Activated B cell treated with CpG ODN at 0.5 μM for 24 hours (primary cell): ENCODE data around the gene MYLK. TPM values are rescaled to one million over a fixed set of nuclear protein-coding genes. Genes with fewer than 3 reads are reported as not detected.
"Not testable (repeated sequence)": the region's sequence is repeated elsewhere in the genome, so short reads cannot be mapped to it uniquely, and the experiment has no call there.

Source experiments
- ATAC-seq: fragments of 200-7000 bp; cut with Tn5 transposase; one replicate; pipeline ENCODE4 v1.10.0; 2021; ENCODE audit warnings: low read depth, mild to moderate bottlenecking, moderate library complexity
- CTCF ChIA-PET: fragments of 350-600 bp; sonication (Branson Sonifier 250); formaldehyde crosslinking; loops from one replicate; lab custom pipeline; 2021; ENCODE audit warnings: antibody characterized with exemption; lab: Charles Lee
- POLR2A ChIA-PET: fragments of 350-600 bp; sonication (Branson Sonifier 250); formaldehyde crosslinking; loops from one replicate; lab custom pipeline; 2021; ENCODE audit warnings: antibody characterized with exemption; lab: Charles Lee
- DNase-seq: peaks from one replicate; pipeline ENCODE4 v3.0.0; 2022
- H3K27ac Mint-ChIP-seq: one replicate; pipeline ENCODE4 v1.8.0; 2020; ENCODE audit warnings: mixed read lengths
- H3K27me3 Mint-ChIP-seq: one replicate; pipeline ENCODE4 v1.8.0; 2021; ENCODE audit warnings: mixed read lengths
- H3K36me3 Mint-ChIP-seq: one replicate; pipeline ENCODE4 v1.8.0; 2021; ENCODE audit warnings: low read depth, mixed read lengths
- H3K4me1 Mint-ChIP-seq: one replicate; pipeline ENCODE4 v1.8.0; 2021; ENCODE audit warnings: mixed read lengths
- H3K4me3 Mint-ChIP-seq: one replicate; pipeline ENCODE4 v1.8.0; 2020; ENCODE audit warnings: mild to moderate bottlenecking, mixed read lengths
- H3K9me3 Mint-ChIP-seq: one replicate; pipeline ENCODE4 v1.8.0; 2020; ENCODE audit warnings: mixed read lengths
- intact Hi-C: fragments of 100-400 bp; cut with micrococcal nuclease; formaldehyde crosslinking; loops from one replicate; pipeline ENCODE4 v1.15.1; 2024
- total RNA-seq: library from RNA; stranded (reverse); gene quantifications from 2 replicates; pipeline ENCODE4 v1.2.3, GENCODE V29; 2022
- TF ChIP-seq, protein P1 (sequence below): fragments of 200-600 bp; IDR thresholded peaks from one replicate; pipeline ENCODE4 v1.8.0; 2022; ENCODE audit warnings: antibody characterized with exemption, mild to moderate bottlenecking

MYLK gene
- total RNA-seq, 1 donor from 2014 or later = not detected

- H3K27me3 Mint-ChIP-seq = no peaks in the 10 kb centered on the region
- no peaks in the 10 kb centered on the region for H3K36me3 Mint-ChIP-seq
- DNase-seq (no peak), ATAC-seq (no peak)
- TF ChIP-seq, protein P1, sequence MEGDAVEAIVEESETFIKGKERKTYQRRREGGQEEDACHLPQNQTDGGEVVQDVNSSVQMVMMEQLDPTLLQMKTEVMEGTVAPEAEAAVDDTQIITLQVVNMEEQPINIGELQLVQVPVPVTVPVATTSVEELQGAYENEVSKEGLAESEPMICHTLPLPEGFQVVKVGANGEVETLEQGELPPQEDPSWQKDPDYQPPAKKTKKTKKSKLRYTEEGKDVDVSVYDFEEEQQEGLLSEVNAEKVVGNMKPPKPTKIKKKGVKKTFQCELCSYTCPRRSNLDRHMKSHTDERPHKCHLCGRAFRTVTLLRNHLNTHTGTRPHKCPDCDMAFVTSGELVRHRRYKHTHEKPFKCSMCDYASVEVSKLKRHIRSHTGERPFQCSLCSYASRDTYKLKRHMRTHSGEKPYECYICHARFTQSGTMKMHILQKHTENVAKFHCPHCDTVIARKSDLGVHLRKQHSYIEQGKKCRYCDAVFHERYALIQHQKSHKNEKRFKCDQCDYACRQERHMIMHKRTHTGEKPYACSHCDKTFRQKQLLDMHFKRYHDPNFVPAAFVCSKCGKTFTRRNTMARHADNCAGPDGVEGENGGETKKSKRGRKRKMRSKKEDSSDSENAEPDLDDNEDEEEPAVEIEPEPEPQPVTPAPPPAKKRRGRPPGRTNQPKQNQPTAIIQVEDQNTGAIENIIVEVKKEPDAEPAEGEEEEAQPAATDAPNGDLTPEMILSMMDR = no peak
- no peak overlapping the region for H3K4me3 Mint-ChIP-seq
- H3K4me1 Mint-ChIP-seq = no peaks in the 10 kb centered on the region
- no peak overlapping the region for H3K27ac Mint-ChIP-seq
- ChIA-PET CTCF (no interaction called here), POLR2A (no interaction called here)
- H3K9me3 Mint-ChIP-seq = no peaks in the 10 kb centered on the region
- intact Hi-C loops = no loop called here
Observed at GRCh38 chr3:123907720-123908119, 23.6 kb upstream of the MYLK start.

- intact Hi-C loops = no loop called here
- ChIA-PET CTCF (no interaction called here), POLR2A (no interaction called here)
- Mint-ChIP-seq H3K9me3 (no peaks in the 10 kb centered on the region), H3K27ac (no peak overlapping the region), H3K27me3 (no peaks in the 10 kb centered on the region), H3K36me3 (no peaks in the 10 kb centered on the region), H3K4me1 (peaks cover 2% of the 10 kb centered on the region), H3K4me3 (no peak overlapping the region)
- DNase-seq = no peak
- no peak for ATAC-seq
- TF ChIP-seq, protein P1 = no peak
Observed at GRCh38 chr3:123899300-123899865, 15.3 kb upstream of the MYLK start.

GRCh38 chr3:123893012-123893411, 8.9 kb upstream of the MYLK start:
- Mint-ChIP-seq H3K36me3 (no peaks in the 10 kb centered on the region), H3K4me1 (peaks cover 2% of the 10 kb centered on the region), H3K27ac (no peak overlapping the region), H3K9me3 (peaks cover 16% of the 10 kb centered on the region), H3K4me3 (no peak overlapping the region), H3K27me3 (peaks cover 9% of the 10 kb centered on the region)
- ChIA-PET POLR2A (no interaction called here), CTCF (no interaction called here)
- DNase-seq = no peak
- intact Hi-C loops = no loop called here
- TF ChIP-seq, protein P1 = no peak
- ATAC-seq = no peak

- Mint-ChIP-seq H3K27ac (no peak overlapping the region), H3K36me3 (no peaks in the 10 kb centered on the region), H3K9me3 (peaks cover 16% of the 10 kb centered on the region), H3K27me3 (peaks cover 10% of the 10 kb centered on the region), H3K4me1 (peaks cover 2% of the 10 kb centered on the region), H3K4me3 (no peak overlapping the region)
- CTCF ChIA-PET = no interaction called here
- ATAC-seq (no peak), DNase-seq (no peak)
- POLR2A ChIA-PET = no interaction called here
- intact Hi-C loops = no loop called here
- TF ChIP-seq, protein P1 = no peak
Observed at GRCh38 chr3:123892195-123892594, 8.1 kb upstream of the MYLK start.

DNA sequence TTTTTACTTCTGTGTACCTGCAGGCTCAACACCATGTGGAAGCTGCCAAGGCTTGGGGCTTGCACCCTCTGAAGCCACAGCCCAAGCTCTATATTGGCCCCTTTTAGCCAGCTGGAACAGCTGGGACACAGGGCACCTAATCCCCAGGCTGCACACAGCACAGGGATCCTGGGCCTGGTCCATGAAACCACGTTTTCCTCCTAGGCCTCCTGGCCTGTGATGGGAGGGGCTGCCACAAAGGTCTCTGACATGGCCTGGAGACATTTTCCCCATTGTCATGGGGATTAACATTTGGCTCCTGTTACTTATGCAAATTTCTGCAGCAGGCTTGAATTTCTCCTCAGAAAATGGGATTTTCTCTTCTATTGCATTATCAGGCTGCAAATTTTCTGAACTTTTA, 6.9 kb upstream of the MYLK start:
- ATAC-seq, POLR2A ChIA-PET, H3K4me3 Mint-ChIP-seq, CTCF ChIA-PET, H3K36me3 Mint-ChIP-seq, H3K4me1 Mint-ChIP-seq, intact Hi-C loops, DNase-seq, H3K27ac Mint-ChIP-seq: not testable (repeated sequence)
- Mint-ChIP-seq H3K9me3 (peaks cover 16% of the 10 kb centered on the region), H3K27me3 (peaks cover 11% of the 10 kb centered on the region)

- H3K4me1 Mint-ChIP-seq, DNase-seq, ATAC-seq, intact Hi-C loops, POLR2A ChIA-PET, CTCF ChIA-PET, H3K36me3 Mint-ChIP-seq, H3K27ac Mint-ChIP-seq, H3K4me3 Mint-ChIP-seq: not testable (repeated sequence)
- Mint-ChIP-seq H3K27me3 (peaks cover 16% of the 10 kb centered on the region), H3K9me3 (peaks cover 16% of the 10 kb centered on the region)
Observed at GRCh38 chr3:123890162-123890561, 6.0 kb upstream of the MYLK start.
